T-helper 9 cell (primary cell): ENCODE measurements around the gene IFNE.
"Not testable (repeated sequence)": the region's sequence is repeated elsewhere in the genome, so short reads cannot be mapped to it uniquely, and the experiment has no call there.

Experiments
- DNase-seq: peaks from one replicate; pipeline ENCODE4 v3.0.0-alpha.2; 2020

IFNE gene

DNA sequence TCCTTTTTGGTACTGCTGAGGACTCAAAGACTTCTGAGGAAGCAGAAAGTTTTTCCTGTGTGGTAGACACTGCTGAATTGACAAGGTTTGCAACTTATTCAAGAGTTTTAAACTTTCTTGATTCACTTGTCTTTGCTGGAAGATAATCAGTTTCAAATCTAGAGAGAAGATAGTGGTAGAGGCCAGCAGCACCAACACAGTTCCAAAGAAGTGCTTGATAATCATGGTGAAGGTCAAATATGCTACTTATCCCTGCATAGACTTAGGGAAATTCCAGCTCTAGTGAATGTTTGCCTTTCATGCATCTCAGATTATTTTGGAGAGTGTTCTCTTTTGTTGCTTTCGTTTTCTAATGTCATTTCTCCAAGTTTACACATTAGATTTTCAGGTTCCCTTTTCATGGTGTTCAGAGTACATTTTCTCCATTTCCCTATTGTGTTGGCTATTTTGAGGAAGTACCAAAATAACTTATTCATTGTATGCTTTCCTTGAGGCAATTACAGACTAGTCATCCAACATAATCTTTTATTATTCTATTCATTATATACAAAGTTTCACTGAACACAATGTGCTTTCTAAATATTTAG is 550 bp downstream of the IFNE start:
- DNase-seq: no peak

DNA sequence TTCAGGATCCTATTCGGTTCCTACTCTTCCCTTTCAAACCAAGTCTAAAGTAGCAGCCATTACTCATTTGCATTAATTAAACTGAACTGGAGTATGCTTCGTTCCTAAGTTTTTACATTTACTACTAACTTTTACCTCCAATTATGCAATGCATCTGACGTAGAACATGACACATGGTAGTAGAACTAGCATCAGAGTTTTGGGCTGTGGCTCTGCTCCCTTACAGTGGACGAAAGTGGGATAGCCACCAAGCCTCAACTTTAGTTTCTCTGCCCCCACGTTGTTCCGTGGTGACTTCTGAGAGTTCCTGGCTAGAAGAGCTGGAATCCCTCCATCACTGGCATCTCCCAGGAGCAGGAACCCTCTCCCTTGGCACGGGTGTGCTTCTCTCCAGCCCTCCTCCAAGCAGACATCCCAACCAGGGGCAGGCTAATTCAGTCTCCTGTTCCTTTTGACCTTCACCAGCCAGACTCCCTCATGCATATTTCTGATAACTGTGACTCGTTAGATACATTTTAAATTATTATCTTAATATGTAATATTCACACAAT is 2.9 kb downstream of the IFNE start:
- DNase-seq: no peak

DNA sequence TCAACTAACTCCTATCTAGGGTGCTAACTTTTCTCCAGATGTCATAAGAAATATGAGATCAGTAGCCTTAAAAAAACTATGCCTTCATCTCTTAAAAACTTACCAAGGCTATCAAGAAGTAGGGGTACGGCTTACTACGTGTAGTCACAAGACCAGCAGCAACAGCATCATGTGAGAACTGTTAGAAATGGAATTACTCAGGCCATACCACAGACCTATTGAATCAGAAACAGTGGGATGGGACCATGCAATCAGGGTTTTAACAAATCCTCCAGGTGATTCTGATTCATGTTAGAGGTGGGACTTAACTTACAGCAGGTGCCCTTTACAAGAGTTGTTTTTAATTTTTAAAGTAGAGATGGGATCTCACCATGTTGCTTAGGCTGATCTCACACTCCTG is 4.6 kb downstream of the IFNE start:
- no peak for DNase-seq

DNA sequence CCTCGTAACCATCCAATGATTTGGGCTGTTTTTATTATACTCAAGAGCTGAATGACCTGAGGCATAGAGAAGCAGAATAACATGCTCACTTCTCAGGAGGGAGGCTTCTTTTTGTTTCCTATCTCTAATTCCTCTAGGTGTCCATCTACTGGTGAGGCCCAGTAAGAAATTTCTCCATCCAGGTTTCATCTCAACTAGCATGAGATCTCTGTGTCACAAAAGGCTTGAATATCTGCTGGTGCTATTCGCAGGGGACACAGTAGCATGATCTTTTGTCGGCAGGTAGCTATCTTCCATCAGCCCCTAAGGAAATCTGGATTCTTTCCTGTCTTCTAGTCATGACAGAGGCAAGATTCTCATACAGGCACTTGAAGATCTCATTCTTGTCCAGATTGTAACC is 8.9 kb downstream of the IFNE start:
- DNase-seq: no peak

GRCh38 chr9:21470126-21470525 is 12.0 kb downstream of the IFNE start:
- DNase-seq: no peak

- no peak for DNase-seq
These were observed 16.1 kb downstream of the IFNE start for GRCh38 chr9:21465859-21466518.

DNA sequence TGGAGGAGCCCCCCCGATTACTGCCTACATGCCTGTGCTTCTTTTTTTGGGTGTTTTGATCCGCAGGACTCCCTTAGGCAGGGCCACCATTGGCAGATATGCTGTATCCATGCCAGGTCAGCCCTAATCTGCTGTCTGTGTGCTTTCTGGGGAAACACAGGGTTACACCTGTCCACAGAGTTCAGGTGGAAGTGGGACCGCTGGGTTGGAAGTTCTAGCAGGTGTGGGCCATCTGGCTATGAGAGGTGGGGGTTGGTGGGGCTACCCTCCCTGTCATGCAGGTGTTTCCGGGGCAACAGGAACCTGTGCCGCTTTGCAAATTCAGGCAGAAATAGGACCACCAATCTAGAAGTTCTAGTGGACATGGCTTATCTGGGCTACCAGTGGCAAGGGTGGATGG is 17.0 kb downstream of the IFNE start:
- DNase-seq: no peak

- DNase-seq: no peak
These were observed 20.7 kb downstream of the IFNE start for GRCh38 chr9:21461377-21461776.

DNA sequence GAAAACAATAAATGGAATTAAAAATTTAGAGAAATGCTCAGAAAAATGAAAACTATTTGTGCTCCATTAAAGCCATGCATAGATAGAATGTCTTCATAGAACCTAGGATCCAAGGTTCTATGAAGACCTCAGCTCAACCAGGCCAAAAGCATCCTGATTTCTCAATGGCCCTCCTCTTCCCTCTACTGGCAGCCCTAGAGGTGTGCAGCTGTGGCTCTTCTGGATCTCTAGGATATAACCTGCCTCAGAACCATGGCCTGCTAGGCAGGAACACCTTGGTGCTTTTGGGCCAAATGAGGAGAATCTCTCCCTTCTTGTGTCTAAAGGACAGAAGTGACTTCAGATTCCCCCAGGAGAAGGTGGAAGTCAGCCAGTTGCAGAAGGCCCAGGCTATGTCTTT is 26.8 kb downstream of the IFNE start:
- no peak for DNase-seq

- DNase-seq: no peak
These were observed 28.0 kb downstream of the IFNE start for GRCh38 chr9:21454149-21454548.

GRCh38 chr9:21452681-21453080 is 29.4 kb downstream of the IFNE start:
- DNase-seq: no peak

GRCh38 chr9:21450733-21451394 is 31.2 kb downstream of the IFNE start:
- DNase-seq: no peak

- DNase-seq: not testable (repeated sequence)
These were observed 32.8 kb downstream of the IFNE start for GRCh38 chr9:21449312-21449711.

DNA sequence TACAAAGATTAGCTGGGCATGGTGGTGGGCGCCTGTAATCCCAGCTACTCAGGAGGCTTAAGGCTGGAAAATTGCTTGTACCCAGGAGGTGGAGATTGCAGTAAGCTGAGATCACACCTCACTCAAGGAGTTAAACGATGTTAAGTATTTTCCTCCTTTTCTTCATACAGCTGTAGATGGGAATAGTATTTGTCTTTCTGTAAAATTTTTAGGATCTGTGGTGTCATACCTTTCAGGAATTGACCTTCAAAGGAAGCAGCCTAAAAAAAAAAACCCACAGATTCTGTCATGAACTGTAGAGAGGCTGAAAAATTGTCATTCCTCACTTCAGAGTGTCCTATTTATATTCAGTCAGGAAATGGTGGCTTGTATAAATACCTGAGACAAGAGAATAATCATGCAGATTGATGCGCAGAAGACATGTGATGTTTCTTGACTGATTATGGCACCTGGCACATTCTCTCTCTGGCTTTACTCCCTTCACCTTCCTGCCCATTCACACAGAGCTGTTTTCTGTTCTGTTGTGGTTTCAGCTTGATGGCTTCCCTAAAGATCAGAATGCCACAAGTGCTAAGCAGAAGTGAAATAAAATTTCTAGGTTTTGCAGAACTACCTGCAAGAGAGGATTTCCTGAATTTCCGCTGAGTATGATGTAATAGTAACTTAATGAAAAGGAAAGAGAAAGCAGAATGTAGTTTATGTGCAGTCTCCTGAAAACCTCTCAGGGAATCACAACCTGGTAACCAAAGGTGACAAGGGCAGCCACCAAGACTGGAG is 38.1 kb downstream of the IFNE start:
- DNase-seq: no peak

DNA sequence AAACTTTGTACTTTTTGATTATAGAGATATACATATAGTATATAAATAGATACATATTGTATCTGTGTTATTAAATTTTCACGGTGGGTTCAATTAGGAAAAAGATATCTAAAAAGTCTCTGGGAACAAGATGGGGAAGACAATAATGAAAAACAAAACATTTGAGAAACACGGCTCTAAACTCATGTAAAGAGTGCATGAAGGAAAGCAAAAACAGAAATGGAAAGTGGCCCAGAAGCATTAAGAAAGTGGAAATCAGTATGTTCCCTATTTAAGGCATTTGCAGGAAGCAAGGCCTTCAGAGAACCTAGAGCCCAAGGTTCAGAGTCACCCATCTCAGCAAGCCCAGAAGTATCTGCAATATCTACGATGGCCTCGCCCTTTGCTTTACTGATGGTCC is 42.0 kb downstream of the IFNE start, which contains the start of gene IFNA1:
IFNA1 (plus strand) TSS at position 301 of the 400 bp plus-strand sequence; CDS start at position 370, 69 bp downstream.
- DNase-seq: no peak

- DNase-seq: not testable (repeated sequence)
These were observed 47.1 kb downstream of the IFNE start for GRCh38 chr9:21435015-21435383.

DNA sequence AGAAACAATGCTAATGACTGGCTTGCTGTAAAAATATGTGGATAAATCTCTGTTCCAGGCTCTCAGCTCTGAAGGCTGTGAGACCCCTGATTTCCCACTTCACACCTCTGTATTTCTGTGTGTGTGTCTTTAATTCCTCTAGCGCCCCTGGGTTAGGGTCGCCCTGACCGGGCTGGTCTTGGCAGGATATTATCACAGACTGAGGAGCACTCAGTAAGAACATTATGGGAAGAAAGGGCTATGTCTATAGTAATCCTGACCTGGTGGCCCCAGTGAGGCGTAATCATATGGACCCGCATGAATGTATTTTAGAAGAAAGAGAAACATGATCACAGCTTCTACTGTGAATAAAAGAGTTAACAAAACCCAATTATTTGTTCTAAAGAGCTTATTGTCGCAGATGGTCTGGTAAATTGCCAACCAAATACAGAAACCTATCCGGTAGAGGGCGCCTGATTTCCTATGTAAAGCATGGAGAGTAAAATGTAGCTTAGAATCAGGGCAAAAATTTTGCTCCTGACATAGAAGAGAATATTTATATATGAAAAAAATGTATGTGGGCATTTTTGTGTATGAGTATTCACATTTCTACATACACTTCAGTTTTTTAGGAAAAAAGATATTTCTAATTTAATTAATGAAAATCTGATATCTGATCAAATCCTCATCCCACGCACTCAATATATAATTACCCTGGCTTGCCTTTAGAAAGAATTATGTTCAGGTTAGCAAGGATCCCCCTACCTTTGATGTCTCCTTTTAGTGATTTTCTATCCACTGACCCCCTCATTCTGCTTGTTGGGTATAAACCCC is 47.7 kb downstream of the IFNE start:
- peak; percentile 20 for DNase-seq

GRCh38 chr9:21432672-21433425 is 49.3 kb downstream of the IFNE start:
- DNase-seq: no peak
